Natural killer cell treated with Interleukin-12 subunit alpha and Interleukin-12 subunit beta and Interleukin-15 and Interleukin-18, amount 100 ng/mL, for 72 hours (primary cell): ENCODE results near the gene MDFIC. TPM values are rescaled to one million over a fixed set of nuclear protein-coding genes. Genes with fewer than 3 reads are reported as not detected.

Experiments used
- ATAC-seq, 2 donors: fragments of 150-1000 bp; cut with Tn5 transposase in 1 of 2; sonication (Bioruptor Pico), chemical (Tn5 transposase) in 1 of 2; 2 replicates each; pipeline ENCODE4 v1.10.0; 2021
- DNase-seq: peaks from one replicate; pipeline ENCODE4 v3.0.0; 2022; ENCODE audit warnings: low spot score
- H3K27ac Mint-ChIP-seq, 2 donors: 1 replicate in 1 of 2; 2 replicates in 1 of 2; pipeline ENCODE4 v1.8.0; 2022; ENCODE audit warnings: mixed read lengths in 2 of 2, mild to moderate bottlenecking in 1 of 2, moderate library complexity in 1 of 2
- H3K27me3 Mint-ChIP-seq, 2 donors: 1 replicate in 1 of 2; 2 replicates in 1 of 2; pipeline ENCODE4 v1.8.0; 2022; ENCODE audit warnings: mixed read lengths in 2 of 2
- H3K36me3 Mint-ChIP-seq: one replicate; pipeline ENCODE4 v1.8.0; 2022; ENCODE audit warnings: mixed read lengths
- H3K4me1 Mint-ChIP-seq, 2 donors: 1 replicate in 1 of 2; 2 replicates in 1 of 2; pipeline ENCODE4 v1.8.0; 2022; ENCODE audit warnings: low read depth in 2 of 2, mixed read lengths in 2 of 2, mild to moderate bottlenecking in 1 of 2
- H3K4me3 Mint-ChIP-seq: one replicate; pipeline ENCODE4 v1.8.0; 2022; ENCODE audit warnings: mixed read lengths
- H3K9me3 Mint-ChIP-seq: 2 replicates; pipeline ENCODE4 v1.8.0; 2022; ENCODE audit warnings: mixed read lengths
- total RNA-seq, 2 donors: library from RNA; stranded (reverse); gene quantifications; one replicate each; pipeline ENCODE4 v1.2.3, GENCODE V29; 2022

The MDFIC gene
- total RNA-seq, 2 donors from 2014 or later: 67.0 to 109 TPM

GRCh38 chr7:114944745-114945625 lies 23.1 kb downstream of the MDFIC start:
- Mint-ChIP-seq H3K4me3 (no peak overlapping the region), H3K27ac (no peak overlapping the region), H3K9me3 (peaks cover 5% of the 10 kb centered on the region), H3K4me1 (peaks cover 52 to 71% of the 10 kb centered on the region in 2 donors), H3K27me3 (no peaks in the 10 kb centered on the region), H3K36me3 (peaks cover 62% of the 10 kb centered on the region)
- DNase-seq: no peak
- ATAC-seq: no peak

GRCh38 chr7:114949231-114949630 lies 27.3 kb downstream of the MDFIC start:
- peaks cover 33 to 53% of the 10 kb centered on the region in 2 donors for H3K4me1 Mint-ChIP-seq
- ATAC-seq: no peak

GRCh38 chr7:114952296-114952695 lies 30.4 kb downstream of the MDFIC start:
- H3K36me3 Mint-ChIP-seq: peaks cover 31% of the 10 kb centered on the region
- H3K4me3 Mint-ChIP-seq: no peak overlapping the region
- ATAC-seq (no peak), DNase-seq (no peak)
- H3K9me3 Mint-ChIP-seq: no peaks in the 10 kb centered on the region
- no peak overlapping the region for H3K27ac Mint-ChIP-seq
- no peaks in the 10 kb centered on the region for H3K27me3 Mint-ChIP-seq
- H3K4me1 Mint-ChIP-seq: peaks cover 35 to 54% of the 10 kb centered on the region in 2 donors

More at GRCh38 chr7:114949231-114949630, 27.3 kb downstream of the MDFIC start:
- H3K4me3 Mint-ChIP-seq: peak overlapping the region; percentile 10
- no peak for DNase-seq
- no peaks in the 10 kb centered on the region for H3K27me3 Mint-ChIP-seq
- H3K27ac Mint-ChIP-seq: peak overlapping the region; percentile 10 to 19
- peaks cover 33% of the 10 kb centered on the region for H3K36me3 Mint-ChIP-seq
- no peaks in the 10 kb centered on the region for H3K9me3 Mint-ChIP-seq

- ATAC-seq (no peak), DNase-seq (no peak)
- no peak overlapping the region for H3K4me3 Mint-ChIP-seq
- no peak overlapping the region for H3K27ac Mint-ChIP-seq
- peaks cover 29 to 41% of the 10 kb centered on the region in 2 donors for H3K4me1 Mint-ChIP-seq
- no peaks in the 10 kb centered on the region for H3K27me3 Mint-ChIP-seq
- no peaks in the 10 kb centered on the region for H3K9me3 Mint-ChIP-seq
- H3K36me3 Mint-ChIP-seq: peaks cover 25% of the 10 kb centered on the region
Observed at GRCh38 chr7:114953724-114954123, 31.8 kb downstream of the MDFIC start.

GRCh38 chr7:114956702-114957101 lies 34.8 kb downstream of the MDFIC start:
- Mint-ChIP-seq H3K36me3 (peaks cover 26% of the 10 kb centered on the region), H3K4me3 (no peak overlapping the region), H3K9me3 (no peaks in the 10 kb centered on the region), H3K27me3 (no peaks in the 10 kb centered on the region), H3K4me1 (peaks cover 23 to 43% of the 10 kb centered on the region in 2 donors), H3K27ac (no peak overlapping the region)
- no peak for DNase-seq
- no peak for ATAC-seq

GRCh38 chr7:114957444-114957843 lies 35.5 kb downstream of the MDFIC start:
- no peak overlapping the region for H3K27ac Mint-ChIP-seq
- no peak for ATAC-seq

GRCh38 chr7:114959931-114960330 lies 38.0 kb downstream of the MDFIC start:
- ATAC-seq: peak in 1 of 2 donors; percentile 44
- Mint-ChIP-seq H3K9me3 (no peaks in the 10 kb centered on the region), H3K27me3 (no peaks in the 10 kb centered on the region), H3K4me3 (no peak overlapping the region), H3K4me1 (peaks cover 28 to 51% of the 10 kb centered on the region in 2 donors), H3K36me3 (peaks cover 19% of the 10 kb centered on the region), H3K27ac (peak overlapping the region; percentile 37 to 48)
- no peak for DNase-seq

More at GRCh38 chr7:114957444-114957843, 35.5 kb downstream of the MDFIC start:
- Mint-ChIP-seq H3K27me3 (no peaks in the 10 kb centered on the region), H3K4me1 (peaks cover 28 to 51% of the 10 kb centered on the region in 2 donors), H3K4me3 (no peak overlapping the region), H3K36me3 (peaks cover 26% of the 10 kb centered on the region), H3K9me3 (no peaks in the 10 kb centered on the region)
- no peak for DNase-seq

GRCh38 chr7:114962441-114962840 lies 40.5 kb downstream of the MDFIC start:
- H3K4me1 Mint-ChIP-seq: peaks cover 37 to 62% of the 10 kb centered on the region in 2 donors
- H3K27ac Mint-ChIP-seq: no peak overlapping the region
- DNase-seq: no peak
- peaks cover 25% of the 10 kb centered on the region for H3K36me3 Mint-ChIP-seq
- no peaks in the 10 kb centered on the region for H3K9me3 Mint-ChIP-seq
- no peaks in the 10 kb centered on the region for H3K27me3 Mint-ChIP-seq
- no peak for ATAC-seq
- H3K4me3 Mint-ChIP-seq: no peak overlapping the region

- Mint-ChIP-seq H3K27me3 (no peaks in the 10 kb centered on the region), H3K4me1 (peaks cover 41 to 58% of the 10 kb centered on the region in 2 donors), H3K4me3 (no peak overlapping the region), H3K9me3 (no peaks in the 10 kb centered on the region), H3K36me3 (peaks cover 17% of the 10 kb centered on the region), H3K27ac (peak overlapping the region in 1 of 2 donors; percentile 9)
- ATAC-seq (no peak), DNase-seq (no peak)
Observed at GRCh38 chr7:114966156-114966555, 44.3 kb downstream of the MDFIC start.

GRCh38 chr7:114969096-114969495 lies 47.2 kb downstream of the MDFIC start:
- no peaks in the 10 kb centered on the region for H3K27me3 Mint-ChIP-seq

GRCh38 chr7:114970308-114970707 lies 48.4 kb downstream of the MDFIC start:
- H3K27me3 Mint-ChIP-seq: no peaks in the 10 kb centered on the region
- H3K4me3 Mint-ChIP-seq: peak overlapping the region; percentile 53
- ATAC-seq: peak in 1 of 2 donors; percentile 41

More at GRCh38 chr7:114969096-114969495, 47.2 kb downstream of the MDFIC start:
- Mint-ChIP-seq H3K4me3 (no peak overlapping the region), H3K9me3 (no peaks in the 10 kb centered on the region), H3K36me3 (peaks cover 13% of the 10 kb centered on the region), H3K27ac (no peak overlapping the region), H3K4me1 (peaks cover 41 to 61% of the 10 kb centered on the region in 2 donors)
- DNase-seq (no peak), ATAC-seq (no peak)

GRCh38 chr7:114970732-114971131 lies 48.8 kb downstream of the MDFIC start:
- Mint-ChIP-seq H3K36me3 (peaks cover 5% of the 10 kb centered on the region), H3K4me1 (peaks cover 36 to 61% of the 10 kb centered on the region in 2 donors)

More at GRCh38 chr7:114970308-114970707, 48.4 kb downstream of the MDFIC start:
- H3K36me3 Mint-ChIP-seq: peaks cover 6% of the 10 kb centered on the region
- no peaks in the 10 kb centered on the region for H3K9me3 Mint-ChIP-seq
- DNase-seq: no peak
- H3K4me1 Mint-ChIP-seq: peaks cover 38 to 64% of the 10 kb centered on the region in 2 donors
- peak overlapping the region; percentile 40 to 60 for H3K27ac Mint-ChIP-seq

GRCh38 chr7:114972567-114972966 lies 50.7 kb downstream of the MDFIC start:
- no peak for DNase-seq
- no peaks in the 10 kb centered on the region for H3K27me3 Mint-ChIP-seq
- H3K36me3 Mint-ChIP-seq: no peaks in the 10 kb centered on the region
- H3K4me1 Mint-ChIP-seq: peaks cover 30 to 51% of the 10 kb centered on the region in 2 donors
- no peak overlapping the region for H3K4me3 Mint-ChIP-seq
- no peak for ATAC-seq
- no peak overlapping the region for H3K27ac Mint-ChIP-seq
- no peaks in the 10 kb centered on the region for H3K9me3 Mint-ChIP-seq

More at GRCh38 chr7:114970732-114971131, 48.8 kb downstream of the MDFIC start:
- no peaks in the 10 kb centered on the region for H3K9me3 Mint-ChIP-seq
- peak overlapping the region; percentile 53 for H3K4me3 Mint-ChIP-seq
- H3K27me3 Mint-ChIP-seq: no peaks in the 10 kb centered on the region
- no peak for ATAC-seq
- no peak for DNase-seq
- H3K27ac Mint-ChIP-seq: peak overlapping the region; percentile 40 to 60

GRCh38 chr7:114973147-114973546 lies 51.3 kb downstream of the MDFIC start:
- no peaks in the 10 kb centered on the region for H3K9me3 Mint-ChIP-seq
- peaks cover 32 to 52% of the 10 kb centered on the region in 2 donors for H3K4me1 Mint-ChIP-seq
- no peak overlapping the region for H3K27ac Mint-ChIP-seq
- ATAC-seq (no peak), DNase-seq (no peak)
- no peak overlapping the region for H3K4me3 Mint-ChIP-seq
- no peaks in the 10 kb centered on the region for H3K36me3 Mint-ChIP-seq
- no peaks in the 10 kb centered on the region for H3K27me3 Mint-ChIP-seq
